ENCODE data around the gene AFG1L.

- TF ChIP-seq CTCF (IDR thresholded peaks at IDR 0.05) (no peak), POLR2A (IDR thresholded peaks at IDR 0.05) (no peak)
Measured at GRCh38 chr6:108570517-108570916, 275.7 kb downstream of the AFG1L start.
